ENCODE measurements around the gene PANK3.
"Not testable (repeated sequence)": the region's sequence is repeated elsewhere in the genome, so short reads cannot be mapped to it uniquely, and the experiment has no call there.

Gene PANK3

DNA sequence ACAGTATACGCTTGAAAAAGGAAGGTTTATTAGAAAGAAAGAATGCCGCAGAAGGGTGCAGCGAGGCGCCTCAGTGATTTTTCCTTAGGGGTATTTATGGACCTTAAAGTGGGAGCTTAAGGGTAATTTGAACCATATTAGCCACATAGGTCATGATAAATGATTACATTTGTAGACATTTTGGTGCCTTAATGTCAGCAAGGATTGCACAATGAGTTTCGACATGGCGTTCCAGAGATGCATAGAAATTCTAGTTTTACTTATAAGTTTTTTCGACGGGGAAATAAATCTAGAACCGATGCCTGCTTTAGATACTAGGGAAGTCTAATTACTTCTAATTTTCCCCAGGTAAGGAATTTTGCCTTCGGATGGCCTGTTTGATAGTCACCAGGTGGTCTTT, 20.7 kb upstream of the PANK3 start:
- Histone ChIP-seq H3K27ac (replicated peaks) (no peak overlapping the region), H3K27me3 (ENCODE audit: insufficient read depth, poor library complexity, severe bottlenecking) (peaks cover 4% of the 10 kb centered on the region), H3K4me3 (replicated peaks; ENCODE audit: insufficient read depth, low read length) (no peak overlapping the region)
- DNase-seq (ENCODE audit: low read depth in 1 of 2, low spot score in 1 of 2) = no peak
- TF ChIP-seq, protein P1, sequence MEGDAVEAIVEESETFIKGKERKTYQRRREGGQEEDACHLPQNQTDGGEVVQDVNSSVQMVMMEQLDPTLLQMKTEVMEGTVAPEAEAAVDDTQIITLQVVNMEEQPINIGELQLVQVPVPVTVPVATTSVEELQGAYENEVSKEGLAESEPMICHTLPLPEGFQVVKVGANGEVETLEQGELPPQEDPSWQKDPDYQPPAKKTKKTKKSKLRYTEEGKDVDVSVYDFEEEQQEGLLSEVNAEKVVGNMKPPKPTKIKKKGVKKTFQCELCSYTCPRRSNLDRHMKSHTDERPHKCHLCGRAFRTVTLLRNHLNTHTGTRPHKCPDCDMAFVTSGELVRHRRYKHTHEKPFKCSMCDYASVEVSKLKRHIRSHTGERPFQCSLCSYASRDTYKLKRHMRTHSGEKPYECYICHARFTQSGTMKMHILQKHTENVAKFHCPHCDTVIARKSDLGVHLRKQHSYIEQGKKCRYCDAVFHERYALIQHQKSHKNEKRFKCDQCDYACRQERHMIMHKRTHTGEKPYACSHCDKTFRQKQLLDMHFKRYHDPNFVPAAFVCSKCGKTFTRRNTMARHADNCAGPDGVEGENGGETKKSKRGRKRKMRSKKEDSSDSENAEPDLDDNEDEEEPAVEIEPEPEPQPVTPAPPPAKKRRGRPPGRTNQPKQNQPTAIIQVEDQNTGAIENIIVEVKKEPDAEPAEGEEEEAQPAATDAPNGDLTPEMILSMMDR (IDR thresholded peaks at IDR 0.05; ENCODE audit: insufficient read depth, low read length) = no peak
- TF ChIP-seq GABPA (IDR thresholded peaks at IDR 0.05; ENCODE audit: low read depth) = no peak
- TF ChIP-seq, protein P2, sequence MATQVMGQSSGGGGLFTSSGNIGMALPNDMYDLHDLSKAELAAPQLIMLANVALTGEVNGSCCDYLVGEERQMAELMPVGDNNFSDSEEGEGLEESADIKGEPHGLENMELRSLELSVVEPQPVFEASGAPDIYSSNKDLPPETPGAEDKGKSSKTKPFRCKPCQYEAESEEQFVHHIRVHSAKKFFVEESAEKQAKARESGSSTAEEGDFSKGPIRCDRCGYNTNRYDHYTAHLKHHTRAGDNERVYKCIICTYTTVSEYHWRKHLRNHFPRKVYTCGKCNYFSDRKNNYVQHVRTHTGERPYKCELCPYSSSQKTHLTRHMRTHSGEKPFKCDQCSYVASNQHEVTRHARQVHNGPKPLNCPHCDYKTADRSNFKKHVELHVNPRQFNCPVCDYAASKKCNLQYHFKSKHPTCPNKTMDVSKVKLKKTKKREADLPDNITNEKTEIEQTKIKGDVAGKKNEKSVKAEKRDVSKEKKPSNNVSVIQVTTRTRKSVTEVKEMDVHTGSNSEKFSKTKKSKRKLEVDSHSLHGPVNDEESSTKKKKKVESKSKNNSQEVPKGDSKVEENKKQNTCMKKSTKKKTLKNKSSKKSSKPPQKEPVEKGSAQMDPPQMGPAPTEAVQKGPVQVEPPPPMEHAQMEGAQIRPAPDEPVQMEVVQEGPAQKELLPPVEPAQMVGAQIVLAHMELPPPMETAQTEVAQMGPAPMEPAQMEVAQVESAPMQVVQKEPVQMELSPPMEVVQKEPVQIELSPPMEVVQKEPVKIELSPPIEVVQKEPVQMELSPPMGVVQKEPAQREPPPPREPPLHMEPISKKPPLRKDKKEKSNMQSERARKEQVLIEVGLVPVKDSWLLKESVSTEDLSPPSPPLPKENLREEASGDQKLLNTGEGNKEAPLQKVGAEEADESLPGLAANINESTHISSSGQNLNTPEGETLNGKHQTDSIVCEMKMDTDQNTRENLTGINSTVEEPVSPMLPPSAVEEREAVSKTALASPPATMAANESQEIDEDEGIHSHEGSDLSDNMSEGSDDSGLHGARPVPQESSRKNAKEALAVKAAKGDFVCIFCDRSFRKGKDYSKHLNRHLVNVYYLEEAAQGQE (IDR thresholded peaks at IDR 0.05; ENCODE audit: insufficient replicate concordance, low read depth) = no peak
- TF ChIP-seq SPI1 (IDR thresholded peaks at IDR 0.05; ENCODE audit: borderline replicate concordance, low read depth) = no peak
- no peak for TF ChIP-seq POLR2AphosphoS5 (IDR thresholded peaks at IDR 0.05; ENCODE audit: low read depth)

DNA sequence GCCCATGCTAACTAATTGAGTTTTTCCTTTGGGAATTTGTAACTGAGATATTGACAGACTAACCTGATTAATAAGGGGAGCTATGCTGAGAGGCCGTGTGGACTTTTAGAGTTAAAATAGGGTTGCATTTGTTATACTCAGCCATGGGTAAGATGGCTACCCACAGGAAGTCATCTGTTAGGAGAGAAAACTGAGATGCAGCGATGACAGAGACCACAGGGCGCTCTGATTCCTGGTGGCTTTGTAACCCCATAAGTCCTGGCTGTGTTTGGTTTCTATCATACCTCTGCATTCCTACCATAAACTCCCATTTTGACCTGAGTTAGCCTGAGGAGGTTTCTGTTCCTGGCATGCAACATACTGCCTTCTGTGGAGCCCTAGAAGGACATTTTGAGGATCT, 19.5 kb upstream of the PANK3 start:
- H3K4me3 ChIP-seq (replicated peaks; ENCODE audit: insufficient read depth, low read length) = no peak overlapping the region
- no peak for DNase-seq (ENCODE audit: low read depth in 1 of 2, low spot score in 1 of 2)
- peaks cover 4% of the 10 kb centered on the region for H3K27me3 ChIP-seq (ENCODE audit: insufficient read depth, poor library complexity, severe bottlenecking)
- H3K27ac ChIP-seq (replicated peaks) = no peak overlapping the region
- TF ChIP-seq, protein P1 (IDR thresholded peaks at IDR 0.05; ENCODE audit: insufficient read depth, low read length) = no peak
- TF ChIP-seq, protein P2 (IDR thresholded peaks at IDR 0.05; ENCODE audit: insufficient replicate concordance, low read depth) = no peak
- no peak for TF ChIP-seq GABPA (IDR thresholded peaks at IDR 0.05; ENCODE audit: low read depth)
- TF ChIP-seq POLR2AphosphoS5 (IDR thresholded peaks at IDR 0.05; ENCODE audit: low read depth) = no peak
- TF ChIP-seq SPI1 (IDR thresholded peaks at IDR 0.05; ENCODE audit: borderline replicate concordance, low read depth) = no peak

DNA sequence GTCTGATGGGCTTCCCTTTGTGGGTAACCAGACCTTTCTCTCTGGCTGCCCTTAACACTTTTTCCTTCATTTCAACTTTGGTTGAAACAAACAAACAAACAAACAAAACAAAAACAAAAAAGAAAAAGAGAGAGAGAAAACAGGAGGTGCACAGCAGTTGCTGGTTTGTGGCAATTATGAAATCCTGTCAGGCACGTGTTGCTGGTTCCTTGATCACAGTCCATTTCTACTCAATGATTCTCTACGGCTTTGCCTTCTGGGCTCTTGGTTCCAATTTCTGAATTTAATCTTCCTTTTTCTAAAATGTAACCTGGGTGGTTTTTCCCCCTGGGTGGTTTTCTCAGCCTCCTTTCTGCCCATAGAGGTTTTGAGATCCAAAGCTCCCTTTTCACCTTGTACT, 17.8 kb upstream of the PANK3 start:
- H3K27me3 ChIP-seq (ENCODE audit: insufficient read depth, poor library complexity, severe bottlenecking) = peaks cover 4% of the 10 kb centered on the region
- no peak for DNase-seq (ENCODE audit: low read depth in 1 of 2, low spot score in 1 of 2)
- TF ChIP-seq, protein P2 (IDR thresholded peaks at IDR 0.05; ENCODE audit: insufficient replicate concordance, low read depth) = no peak
- no peak for TF ChIP-seq SPI1 (IDR thresholded peaks at IDR 0.05; ENCODE audit: borderline replicate concordance, low read depth)
- no peak overlapping the region for H3K27ac ChIP-seq (replicated peaks)
- no peak overlapping the region for H3K4me3 ChIP-seq (replicated peaks; ENCODE audit: insufficient read depth, low read length)

DNA sequence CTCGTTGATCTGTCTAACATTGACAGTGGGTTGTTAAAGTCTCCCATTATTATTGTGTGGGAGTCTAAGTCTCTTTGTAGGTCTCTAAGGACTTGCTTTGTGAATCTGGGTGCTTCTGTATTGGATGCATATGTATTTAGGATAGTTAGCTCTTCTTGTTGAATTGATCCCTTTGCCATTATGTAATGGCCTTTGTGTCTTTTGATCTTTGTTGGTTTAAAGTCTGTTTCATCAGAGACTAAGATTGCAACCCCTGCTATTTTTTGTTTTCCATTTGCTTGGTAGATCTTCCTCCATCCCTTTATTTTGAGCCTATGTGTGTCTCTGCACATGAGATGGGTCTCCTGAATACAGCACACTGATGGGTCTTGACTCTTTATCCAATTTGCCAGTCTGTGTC, 17.0 kb upstream of the PANK3 start:
- H3K27ac ChIP-seq (replicated peaks); H3K4me3 ChIP-seq (replicated peaks; ENCODE audit: insufficient read depth, low read length); DNase-seq (ENCODE audit: low read depth in 1 of 2, low spot score in 1 of 2); H3K27me3 ChIP-seq (ENCODE audit: insufficient read depth, poor library complexity, severe bottlenecking): not testable (repeated sequence)
